Heart right ventricle (tissue), 16 donors: ENCODE results near the gene AP2M1. TPM values are rescaled to one million over a fixed set of nuclear protein-coding genes. Genes with fewer than 3 reads are reported as not detected.
A peak's percentile ranks its signal among the peaks of the same experiment; 100 is the strongest.

Experiments used
- ATAC-seq, 8 donors: fragments of 200-7000 bp; cut with Tn5 transposase; one replicate each; pipeline ENCODE4 v1.9.1; 2020; ENCODE audit warnings: mild to moderate bottlenecking in 8 of 8, moderate library complexity in 8 of 8, moderate number of reproducible peaks in 1 of 8
- DNase-seq, 2 donors: peaks; one replicate each; pipeline ENCODE4 v3.0.0-alpha.2; 2020
- H3K27ac ChIP-seq, 10 donors: fragments of 200-600 bp; sonication (generic) in 2 of 10; one replicate each; pipeline versions ENCODE4 v1.5.0 to v1.8.0; 2020 to 2022; ENCODE audit warnings: mild to moderate bottlenecking in 3 of 10
- H3K27me3 ChIP-seq, 7 donors: fragments of 200-600 bp; one replicate each; pipeline ENCODE4 v1.8.0; 2021 to 2022; ENCODE audit warnings: mild to moderate bottlenecking in 2 of 7
- H3K36me3 ChIP-seq, 9 donors: fragments of 200-600 bp; sonication (generic) in 1 of 9; one replicate each; pipeline versions ENCODE4 v1.5.0 to v1.8.0; 2020 to 2022; ENCODE audit warnings: mild to moderate bottlenecking in 2 of 9
- H3K4me1 ChIP-seq, 9 donors: fragments of 200-600 bp; sonication (generic) in 1 of 9; one replicate each; pipeline versions ENCODE4 v1.5.0 to v1.8.0; 2020 to 2022; ENCODE audit warnings: mild to moderate bottlenecking in 4 of 9
- H3K4me3 ChIP-seq, 10 donors: fragments of 200-600 bp; sonication (generic) in 2 of 10; one replicate each; pipeline versions ENCODE4 v1.5.0 to v1.8.0; 2020 to 2022; ENCODE audit warnings: mild to moderate bottlenecking in 7 of 10, moderate library complexity in 2 of 10
- H3K9me3 ChIP-seq, 11 donors: fragments of 200-600 bp in 10 of 11; sonication (generic) in 2 of 11; one replicate each; pipeline versions ENCODE4 v1.5.0 to v1.8.0; 2013 to 2022; ENCODE audit warnings: mild to moderate bottlenecking in 2 of 11, control low read depth in 1 of 11, moderate library complexity in 1 of 11
- WGBS, 2 donors: extraction: QIAGEN DNeasy Blood & Tissue Kit; methylation state at CpG; one replicate each; pipeline ENCODE4 v1.1.7; 2013; ENCODE audit warnings: inconsistent platforms in 1 of 2; 5-methylcytosine and 5-hydroxymethylcytosine counted together
- intact Hi-C, 10 donors: fragments of 100-400 bp; cut with DNase I; formaldehyde crosslinking; loops; one replicate each; pipeline versions ENCODE4 v1.11.1 to v1.14.2; 2022
- polyA plus RNA-seq, 2 donors: library from polyadenylated mRNA; stranded (reverse); fragments of 200-250 nt; gene quantifications; one replicate each; pipeline ENCODE4 v1.2.3, GENCODE V29; 2013
- total RNA-seq, 10 donors: library from RNA; stranded (reverse); fragmentation: NEBNext Ultra II Directional in 3 of 10; extraction: Animal tissue kit (Norgen Biotek cat#: 25700) in 3 of 10; gene quantifications; one replicate each; pipeline versions ENCODE4 v1.2.1 to v1.2.4, GENCODE V29; 2021 to 2023
- TF ChIP-seq, protein P1 (sequence below), 9 donors: fragments of 200-600 bp; sonication (generic) in 2 of 9; IDR thresholded peaks; one replicate each; pipeline versions ENCODE4 v1.5.0 to v1.8.0; 2021 to 2022; ENCODE audit warnings: antibody characterized with exemption in 9 of 9, mild to moderate bottlenecking in 5 of 9, moderate library complexity in 1 of 9
- donor health status: Arrhythmogenic right ventricular cardiomyopathy.
- donor health status: ischemic (EF 13 %, LVEDD 7.1; RV severe dilation, severe dysfunction).
- donor health status: healthy with polysubstance abuse.
- donor health status: DM: no; HTN: yes; CAD: no.
- donor health status: DM: no; HTN: no; CAD: no.
- donor health status: ischemic (EF 25% LVEDD 6.9; RV normal size, moderate dysfunction).
- donor health status: ischemic (EF 25% LVEDD 5.7; RV mildly dilated, moderate dysfunction).
- donor health status: healthy.
- donor health status: DM: yes; HTN: yes; CAD: no.
- donor health status: Ischemic cardiomyopathy.
- donor health status: ischemic (EF 35%, LVEDD 5.7; RV mildly dilated, moderate dysfunction).
- donor health status: nonischemic (EF 11% LVEDD 7.7; RV severe dilation, severe dysfunction).
- donor health status: DM: yes; HTN: yes; CAD: no.
- donor health status: PGD.
- donor health status: ischemic (EF 29% LVEDD 5.4; RV normal size, mild dysfunction).
- donor health status: nonischemic (EF 23%, LVEDD 6.1; RV moderate dilation, normal function).

Gene AP2M1
- total and polyA plus RNA-seq, 12 donors, result 187 to 390 (median 321) TPM

DNA sequence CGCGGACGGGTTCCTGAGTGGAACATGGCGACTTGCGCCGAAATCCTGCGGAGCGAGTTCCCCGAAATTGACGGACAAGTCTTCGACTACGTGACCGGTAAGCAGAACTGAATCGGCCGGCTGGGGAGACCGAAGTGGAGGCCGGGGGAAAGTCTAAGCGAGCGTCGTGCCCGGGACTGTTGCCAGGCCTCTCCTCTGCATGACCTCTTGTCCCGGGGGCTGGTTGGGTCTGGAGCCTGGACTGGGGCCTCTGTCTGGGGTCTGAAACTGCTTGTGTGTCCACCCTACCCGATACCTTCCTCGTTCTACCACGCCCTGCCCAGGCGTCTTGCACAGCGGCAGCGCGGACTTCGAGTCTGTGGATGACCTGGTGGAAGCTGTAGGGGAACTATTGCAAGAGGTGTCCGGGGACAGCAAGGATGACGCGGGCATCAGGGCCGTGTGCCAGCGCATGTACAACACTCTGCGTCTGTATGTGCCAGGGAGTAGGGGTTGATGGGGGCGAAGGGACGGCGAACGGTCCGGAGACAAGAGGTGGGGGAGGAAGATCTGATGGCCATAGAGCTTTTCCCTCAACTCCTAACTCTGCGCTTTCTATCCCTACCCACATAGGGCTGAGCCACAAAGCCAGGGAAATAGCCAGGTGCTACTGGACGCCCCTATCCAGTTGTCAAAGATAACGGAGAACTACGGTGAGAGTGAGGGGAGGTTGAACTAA, 11.7 kb downstream of the AP2M1 start, which contains the start of gene ABCF3:
TSS of gene ABCF3 (plus strand) at position 16 of the 718 bp plus-strand sequence. CDS start at position 25, 9 bp downstream.
- TF ChIP-seq, protein P1, sequence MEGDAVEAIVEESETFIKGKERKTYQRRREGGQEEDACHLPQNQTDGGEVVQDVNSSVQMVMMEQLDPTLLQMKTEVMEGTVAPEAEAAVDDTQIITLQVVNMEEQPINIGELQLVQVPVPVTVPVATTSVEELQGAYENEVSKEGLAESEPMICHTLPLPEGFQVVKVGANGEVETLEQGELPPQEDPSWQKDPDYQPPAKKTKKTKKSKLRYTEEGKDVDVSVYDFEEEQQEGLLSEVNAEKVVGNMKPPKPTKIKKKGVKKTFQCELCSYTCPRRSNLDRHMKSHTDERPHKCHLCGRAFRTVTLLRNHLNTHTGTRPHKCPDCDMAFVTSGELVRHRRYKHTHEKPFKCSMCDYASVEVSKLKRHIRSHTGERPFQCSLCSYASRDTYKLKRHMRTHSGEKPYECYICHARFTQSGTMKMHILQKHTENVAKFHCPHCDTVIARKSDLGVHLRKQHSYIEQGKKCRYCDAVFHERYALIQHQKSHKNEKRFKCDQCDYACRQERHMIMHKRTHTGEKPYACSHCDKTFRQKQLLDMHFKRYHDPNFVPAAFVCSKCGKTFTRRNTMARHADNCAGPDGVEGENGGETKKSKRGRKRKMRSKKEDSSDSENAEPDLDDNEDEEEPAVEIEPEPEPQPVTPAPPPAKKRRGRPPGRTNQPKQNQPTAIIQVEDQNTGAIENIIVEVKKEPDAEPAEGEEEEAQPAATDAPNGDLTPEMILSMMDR (IDR thresholded peaks at IDR 0.05), result no peak
- intact Hi-C loops, result loop anchor here in 6 of 10 donors (2.0 to 10.0 kb wide), 9 partner anchors 39 to 169 kb away; partner anchors contain the start of genes ALG3 (in 6 of the 6), EEF1AKMT4 (in 6 of the 6), ABCC5 (in 1 of the 6) and EIF2B5 (in 1 of the 6)
- 1% methylated on average over 45 of the region's 45 CpGs for WGBS, 2 donors

DNA sequence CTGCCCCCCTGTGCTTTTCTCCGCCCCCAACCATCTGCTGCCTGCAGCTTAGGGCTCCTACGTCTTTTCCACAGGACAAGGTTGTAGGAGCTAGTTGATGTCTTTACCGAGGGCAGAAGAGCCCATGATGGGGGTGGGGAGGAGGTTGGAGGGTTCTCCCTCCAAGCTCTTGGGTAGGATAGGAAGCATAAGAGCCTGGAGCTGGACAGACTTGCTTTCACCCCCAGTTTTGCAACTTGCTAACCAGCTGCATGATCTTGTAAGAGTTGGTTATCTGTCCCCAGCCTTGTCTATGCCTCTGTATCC, 12.2 kb downstream of the AP2M1 start:
- intact Hi-C loops, result loop anchor here in 6 of 10 donors (2.0 to 10.0 kb wide), 9 partner anchors 40 to 170 kb away; partner anchors contain the start of genes ALG3 (in 6 of the 6), EEF1AKMT4 (in 6 of the 6), ABCC5 (in 1 of the 6) and EIF2B5 (in 1 of the 6)
- TF ChIP-seq, protein P1 (IDR thresholded peaks at IDR 0.05), result no peak
- H3K27ac ChIP-seq, result peak overlapping the region in 8 of 10 donors; percentile 84 to 96 (median 92)
- no peaks in the 10 kb centered on the region for H3K27me3 ChIP-seq
- H3K4me3 ChIP-seq, result peak overlapping the region; percentile 72 to 99 (median 92)
- ATAC-seq, result no peak
- WGBS, 2 donors, result 10 to 17% methylated on average over 3 of the region's 3 CpGs
- H3K36me3 ChIP-seq, result peaks cover 12 to 80% (median 54%) of the 10 kb centered on the region in 9 donors
- no peaks in the 10 kb centered on the region for H3K9me3 ChIP-seq
- no peak for DNase-seq
- peaks cover 11 to 35% (median 30%) of the 10 kb centered on the region in 9 donors for H3K4me1 ChIP-seq

More for the DNA sequence above, 11.7 kb downstream of the AP2M1 start, which contains the start of gene ABCF3:
- H3K9me3 ChIP-seq, result no peaks in the 10 kb centered on the region
- H3K4me1 ChIP-seq, result peaks cover 11 to 35% (median 30%) of the 10 kb centered on the region in 9 donors
- H3K36me3 ChIP-seq, result peaks cover 12 to 80% (median 54%) of the 10 kb centered on the region in 9 donors
- no peaks in the 10 kb centered on the region for H3K27me3 ChIP-seq
- peak; percentile 7 to 72 (median 36) for ATAC-seq
- H3K27ac ChIP-seq, result peak within 1 kb of the TSS; percentile 68 to 96 (median 92)
- DNase-seq, result peak in 1 of 2 donors; percentile 58
- H3K4me3 ChIP-seq, result peak within 1 kb of the TSS; percentile 72 to 99 (median 92)

DNA sequence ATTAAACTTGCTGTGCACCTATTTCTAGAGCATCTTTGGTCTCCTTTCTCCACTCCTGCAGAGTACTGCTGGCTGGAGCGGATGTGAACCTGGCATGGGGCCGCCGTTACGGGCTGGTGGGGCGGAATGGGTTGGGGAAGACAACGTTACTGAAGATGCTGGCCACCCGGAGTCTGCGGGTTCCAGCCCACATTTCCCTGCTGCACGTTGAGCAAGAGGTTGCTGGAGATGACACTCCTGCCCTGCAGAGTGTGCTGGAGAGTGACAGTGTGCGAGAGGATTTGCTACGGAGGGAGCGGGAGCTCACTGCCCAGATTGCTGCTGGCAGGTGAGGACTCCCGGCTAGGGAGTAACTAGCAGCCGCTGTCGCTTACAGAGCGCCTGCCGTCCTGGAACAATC, 13.4 kb downstream of the AP2M1 start:
- Histone ChIP-seq H3K36me3 (peaks cover 12 to 80% (median 54%) of the 10 kb centered on the region in 9 donors), H3K9me3 (no peaks in the 10 kb centered on the region), H3K27ac (no peak overlapping the region), H3K27me3 (no peaks in the 10 kb centered on the region), H3K4me3 (no peak overlapping the region), H3K4me1 (peaks cover 11 to 35% (median 30%) of the 10 kb centered on the region in 9 donors)
- intact Hi-C loops, result loop anchor here in 6 of 10 donors (5.0 to 10.0 kb wide), 8 partner anchors 41 to 171 kb away; partner anchors contain the start of genes ALG3 (in 5 of the 6), EEF1AKMT4 (in 5 of the 6), ABCC5 (in 1 of the 6) and EIF2B5 (in 1 of the 6)
- ATAC-seq (no peak), DNase-seq (no peak)
- TF ChIP-seq, protein P1 (IDR thresholded peaks at IDR 0.05), result no peak
- 85 to 89% methylated on average over 17 of the region's 17 CpGs for WGBS, 2 donors

DNA sequence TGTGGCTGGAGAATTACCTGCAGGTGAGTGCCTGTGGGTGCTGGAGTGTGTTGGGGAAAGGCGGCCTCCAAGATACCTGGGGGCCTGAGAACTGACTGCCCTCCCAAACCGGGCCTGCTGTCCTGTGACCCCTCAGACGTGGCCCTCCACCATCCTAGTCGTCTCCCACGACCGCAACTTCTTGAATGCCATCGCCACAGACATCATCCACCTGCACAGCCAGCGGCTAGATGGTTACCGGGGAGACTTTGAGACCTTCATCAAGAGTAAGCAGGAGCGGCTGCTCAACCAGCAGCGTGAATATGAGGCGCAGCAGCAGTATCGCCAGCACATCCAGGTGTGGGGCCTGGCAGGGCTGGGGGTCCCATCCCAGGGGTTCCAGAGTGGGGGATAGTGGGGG, 14.8 kb downstream of the AP2M1 start:
- no peak for ATAC-seq

More for the DNA sequence above, 14.8 kb downstream of the AP2M1 start:
- Histone ChIP-seq H3K27me3 (no peaks in the 10 kb centered on the region), H3K36me3 (peaks cover 12 to 80% (median 54%) of the 10 kb centered on the region in 9 donors), H3K4me1 (peaks cover 11 to 35% (median 30%) of the 10 kb centered on the region in 9 donors), H3K9me3 (no peaks in the 10 kb centered on the region), H3K27ac (no peak overlapping the region), H3K4me3 (no peak overlapping the region)
- intact Hi-C loops, result loop anchor here in 6 of 10 donors (5.0 to 10.0 kb wide), 8 partner anchors 42 to 172 kb away; partner anchors contain the start of genes ALG3 (in 5 of the 6), EEF1AKMT4 (in 5 of the 6), ABCC5 (in 1 of the 6) and EIF2B5 (in 1 of the 6)
- 93 to 96% methylated on average over 13 of the region's 13 CpGs for WGBS, 2 donors
- TF ChIP-seq, protein P1 (IDR thresholded peaks at IDR 0.05), result no peak
- no peak for DNase-seq
